Endodermal cell (in vitro differentiated cells): ENCODE results near the gene GALNT18. TPM values are rescaled to one million over a fixed set of nuclear protein-coding genes. Genes with fewer than 3 reads are reported as not detected.

Experiments used
- DNase-seq: peaks from one replicate; pipeline ENCODE4 v3.0.0-alpha.2; 2017
- H3K27ac ChIP-seq: 2 replicates; pipeline ENCODE4 v1.5.1; 2013; ENCODE audit warnings: mild to moderate bottlenecking, low read depth, low read length, moderate library complexity
- H3K27me3 ChIP-seq: 2 replicates; pipeline ENCODE4 v1.6.1; 2013; ENCODE audit warnings: mild to moderate bottlenecking, low read length, moderate library complexity; ENCODE audit not compliant: insufficient read depth, control insufficient read depth, poor library complexity, severe bottlenecking
- H3K36me3 ChIP-seq: 2 replicates; pipeline ENCODE4 v1.7.0; 2013; ENCODE audit warnings: mild to moderate bottlenecking, low read length, moderate library complexity; ENCODE audit not compliant: control insufficient read depth, insufficient read depth
- H3K4me1 ChIP-seq: one replicate; pipeline ENCODE4 v1.7.0; 2013; ENCODE audit warnings: low read length; ENCODE audit not compliant: control insufficient read depth, insufficient read depth
- H3K4me3 ChIP-seq: 2 replicates; pipeline ENCODE4 v1.5.1; 2013; ENCODE audit warnings: mild to moderate bottlenecking, low read length, moderate library complexity
- H3K9ac ChIP-seq: 2 replicates; pipeline ENCODE4 v1.6.1; 2013; ENCODE audit warnings: mild to moderate bottlenecking, low read length, moderate library complexity; ENCODE audit not compliant: poor library complexity, severe bottlenecking; ENCODE audit errors: extremely low read depth
- H3K9me3 ChIP-seq: 2 replicates; pipeline ENCODE4 v1.6.1; 2013; ENCODE audit warnings: mild to moderate bottlenecking, low read length, moderate library complexity; ENCODE audit not compliant: control insufficient read depth
- H3K27ac Mint-ChIP-seq: 2 replicates; pipeline ENCODE4 v1.8.0; 2020; ENCODE audit warnings: mixed read lengths
- H3K27me3 Mint-ChIP-seq: 2 replicates; pipeline ENCODE4 v1.8.0; 2021; ENCODE audit warnings: mild to moderate bottlenecking, mixed read lengths; ENCODE audit not compliant: insufficient read depth
- H3K36me3 Mint-ChIP-seq: 2 replicates; pipeline ENCODE4 v1.8.0; 2020; ENCODE audit warnings: low read depth, mixed read lengths
- H3K4me1 Mint-ChIP-seq: 2 replicates; pipeline ENCODE4 v1.8.0; 2020; ENCODE audit warnings: mixed read lengths
- H3K4me3 Mint-ChIP-seq: 2 replicates; pipeline ENCODE4 v1.8.0; 2020; ENCODE audit warnings: mild to moderate bottlenecking, moderate library complexity, mixed read lengths
- H3K9me3 Mint-ChIP-seq: 2 replicates; pipeline ENCODE4 v1.8.0; 2020; ENCODE audit warnings: mild to moderate bottlenecking, mixed read lengths
- CTCF ChIP-seq: fragments of 200-600 bp; sonication (generic); conservative IDR thresholded peaks from 2 replicates; pipeline ENCODE4 v1.5.0; 2021; ENCODE audit warnings: antibody characterized with exemption, mild to moderate bottlenecking
- WGBS, 2 experiments: methylation state at CpG; one replicate each; pipeline versions ENCODE4 v1.1.5 to v1.1.7; 2013; ENCODE audit warnings: missing lambda C conversion rate in 2 of 2, mixed read lengths in 1 of 2; ENCODE audit not compliant: insufficient coverage in 1 of 2, insufficient read length in 1 of 2; 5-methylcytosine and 5-hydroxymethylcytosine counted together
- total RNA-seq, 2 donors: library from RNA; stranded (reverse); fragmentation: NEBNext Ultra II Directional in 1 of 2; extraction: Animal tissue kit (Norgen Biotek cat#: 25700) in 1 of 2; gene quantifications; 2 replicates in 1 of 2; 3 replicates in 1 of 2; pipeline ENCODE4 v1.2.1, GENCODE V29; 2021

The GALNT18 gene
- total RNA-seq, 2 donors from 2014 or later, result 5.1 to 9.9 TPM

- Mint-ChIP-seq H3K36me3 (no peaks in the 10 kb centered on the region), H3K27me3 (peaks cover 29% of the 10 kb centered on the region), H3K4me3 (no peak overlapping the region), H3K4me1 (no peaks in the 10 kb centered on the region), H3K27ac (no peak overlapping the region), H3K9me3 (no peaks in the 10 kb centered on the region)
- H3K36me3 ChIP-seq, result no peaks in the 10 kb centered on the region
- no peak for DNase-seq
- 97 to 100% methylated on average over 2 of the region's 2 CpGs for WGBS, 2 experiments
- no peak overlapping the region for H3K4me3 ChIP-seq
- H3K9me3 ChIP-seq, result no peaks in the 10 kb centered on the region
- no peaks in the 10 kb centered on the region for H3K4me1 ChIP-seq
- no peak overlapping the region for H3K9ac ChIP-seq
- TF ChIP-seq CTCF, result no peak
- H3K27ac ChIP-seq, result no peak overlapping the region
- H3K27me3 ChIP-seq, result peaks cover 6% of the 10 kb centered on the region
Observed at GRCh38 chr11:11565636-11566035, 56.2 kb downstream of the GALNT18 start.

- Mint-ChIP-seq H3K36me3 (no peaks in the 10 kb centered on the region), H3K4me3 (no peak overlapping the region), H3K9me3 (no peaks in the 10 kb centered on the region), H3K4me1 (no peaks in the 10 kb centered on the region), H3K27me3 (peaks cover 43% of the 10 kb centered on the region), H3K27ac (no peak overlapping the region)
- no peak for DNase-seq
- Histone ChIP-seq H3K27me3 (peaks cover 6% of the 10 kb centered on the region), H3K27ac (no peak overlapping the region), H3K36me3 (no peaks in the 10 kb centered on the region), H3K9ac (no peak overlapping the region), H3K4me1 (no peaks in the 10 kb centered on the region), H3K9me3 (no peaks in the 10 kb centered on the region), H3K4me3 (no peak overlapping the region)
- no peak for TF ChIP-seq CTCF
- 94 to 100% methylated on average over 4 to 6 of the region's 6 CpGs for WGBS, 2 experiments
Observed at GRCh38 chr11:11563200-11563975, 58.4 kb downstream of the GALNT18 start.

DNA sequence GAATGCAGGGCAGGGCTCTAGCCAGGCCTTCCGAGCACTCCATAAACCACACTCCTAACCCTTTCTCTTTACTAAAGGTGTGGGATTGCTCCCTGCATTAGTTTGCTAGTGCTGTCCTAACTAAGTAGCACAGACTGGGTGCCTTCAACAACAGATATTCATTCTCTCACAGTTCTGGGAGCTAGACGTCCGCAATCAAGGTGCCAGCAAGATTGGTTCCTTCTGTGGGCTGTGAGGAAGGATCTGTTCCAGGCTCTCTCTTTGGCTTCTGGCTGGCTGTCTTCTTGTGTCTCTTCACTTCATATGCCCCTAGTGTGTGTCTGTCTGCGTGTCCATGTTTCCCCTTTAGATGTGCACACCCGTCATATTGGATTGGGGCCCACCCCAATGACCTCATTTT, 59.8 kb downstream of the GALNT18 start:
- Histone ChIP-seq H3K9me3 (no peaks in the 10 kb centered on the region), H3K4me1 (no peaks in the 10 kb centered on the region), H3K9ac (no peak overlapping the region), H3K4me3 (no peak overlapping the region), H3K27ac (no peak overlapping the region), H3K36me3 (no peaks in the 10 kb centered on the region), H3K27me3 (peaks cover 6% of the 10 kb centered on the region)
- Mint-ChIP-seq H3K9me3 (no peaks in the 10 kb centered on the region), H3K27me3 (peaks cover 48% of the 10 kb centered on the region), H3K27ac (no peak overlapping the region), H3K4me3 (no peak overlapping the region), H3K36me3 (no peaks in the 10 kb centered on the region), H3K4me1 (no peaks in the 10 kb centered on the region)
- no peak for TF ChIP-seq CTCF
- no peak for DNase-seq
- 94 to 100% methylated on average over 4 to 5 of the region's 5 CpGs for WGBS, 2 experiments
